Heart left ventricle (tissue), 16 donors: ENCODE measurements around the gene MRC2. TPM values are rescaled to one million over a fixed set of nuclear protein-coding genes. Genes with fewer than 3 reads are reported as not detected.

ENCODE experiments used
- ATAC-seq, 4 donors: fragments of 200-7000 bp; cut with Tn5 transposase; one replicate each; pipeline ENCODE4 v1.9.1; 2020 to 2022; ENCODE audit warnings: moderate library complexity in 4 of 4, mild to moderate bottlenecking in 3 of 4, moderate number of reproducible peaks in 1 of 4
- DNase-seq, 5 donors: peaks; one replicate each; pipeline ENCODE4 v3.0.0-alpha.2; 2020
- H3K27ac ChIP-seq, 12 donors: fragments of 200-600 bp; sonication (generic) in 4 of 12; one replicate each; pipeline versions ENCODE4 v1.5.0 to v1.8.0; 2016 to 2022; ENCODE audit warnings: mild to moderate bottlenecking in 2 of 12
- H3K27me3 ChIP-seq, 9 donors: fragments of 200-600 bp; sonication (generic) in 2 of 9; one replicate each; pipeline versions ENCODE4 v1.5.1 to v1.8.0; 2016 to 2022; ENCODE audit warnings: mild to moderate bottlenecking in 3 of 9
- H3K36me3 ChIP-seq, 9 donors: fragments of 200-600 bp; sonication (generic) in 2 of 9; one replicate each; pipeline versions ENCODE4 v1.5.0 to v1.8.0; 2018 to 2022; ENCODE audit warnings: mild to moderate bottlenecking in 2 of 9
- H3K4me1 ChIP-seq, 12 donors: fragments of 200-600 bp; sonication (generic) in 4 of 12; one replicate each; pipeline versions ENCODE4 v1.5.0 to v1.8.0; 2016 to 2022; ENCODE audit warnings: mild to moderate bottlenecking in 3 of 12
- H3K4me3 ChIP-seq, 12 donors: fragments of 200-600 bp; sonication (generic) in 4 of 12; one replicate each; pipeline versions ENCODE4 v1.5.0 to v1.8.0; 2017 to 2022; ENCODE audit warnings: mild to moderate bottlenecking in 9 of 12, moderate library complexity in 4 of 12
- H3K9me3 ChIP-seq, 12 donors: fragments of 200-600 bp; sonication (generic) in 4 of 12; one replicate each; pipeline versions ENCODE4 v1.5.0 to v1.8.0; 2016 to 2022; ENCODE audit warnings: mild to moderate bottlenecking in 1 of 12
- POLR2A ChIP-seq, 2 donors: fragments of 450-650 bp; IDR thresholded peaks; one replicate each; pipeline ENCODE4 v1.6.1; 2017; ENCODE audit warnings: antibody characterized with exemption in 2 of 2, mild to moderate bottlenecking in 2 of 2, moderate library complexity in 2 of 2
- whole genome bisulfite sequencing, 4 donors: extraction: QIAGEN DNeasy Blood & Tissue Kit in 2 of 4; methylation state at CpG; one replicate each; pipeline versions ENCODE4 v1.1.5 to v1.1.7; 2013 to 2018; 5-methylcytosine and 5-hydroxymethylcytosine counted together
- intact Hi-C, 10 donors: fragments of 100-400 bp; cut with DNase I; formaldehyde crosslinking; loops; one replicate each; pipeline versions ENCODE4 v1.11.1 to v1.14.2; 2022
- polyA plus RNA-seq, 2 donors: library from polyadenylated mRNA; stranded (reverse); fragments of 200-250 nt; gene quantifications; one replicate each; pipeline ENCODE4 v1.2.3, GENCODE V29; 2013
- total RNA-seq, 9 donors: library from RNA; depleted of rRNA in 2 of 9; stranded (reverse); fragments of >200 nt in 2 of 9; fragmentation: NEBNext Ultra II Directional in 3 of 9; extraction: Animal tissue kit (Norgen Biotek cat#: 25700) in 3 of 9; gene quantifications; one replicate each; pipeline versions ENCODE4 v1.1.0 to v1.2.4, GENCODE V29; 2016 to 2023
- TF ChIP-seq, protein P1 (sequence below), 12 donors: fragments of 200-600 bp; sonication (generic) in 4 of 12; IDR thresholded peaks; one replicate each; pipeline versions ENCODE4 v1.5.0 to v1.8.0; 2018 to 2022; ENCODE audit warnings: antibody characterized with exemption in 12 of 12, mild to moderate bottlenecking in 5 of 12
- donor health status: ischemic (EF 13 %, LVEDD 7.1; RV severe dilation, severe dysfunction).
- donor health status: healthy with polysubstance abuse.
- donor health status: DM: no; HTN: yes; CAD: no.
- donor health status: DM: no; HTN: no; CAD: no.
- donor health status: ischemic (EF 25% LVEDD 6.9; RV normal size, moderate dysfunction).
- donor health status: ischemic (EF 25% LVEDD 5.7; RV mildly dilated, moderate dysfunction).
- donor health status: healthy.
- donor health status: DM: yes; HTN: yes; CAD: no.
- donor health status: ischemic (EF 35%, LVEDD 5.7; RV mildly dilated, moderate dysfunction).
- donor health status: nonischemic (EF 11% LVEDD 7.7; RV severe dilation, severe dysfunction).
- donor health status: DM: yes; HTN: yes; CAD: no.
- donor health status: PGD.
- donor health status: ischemic (EF 29% LVEDD 5.4; RV normal size, mild dysfunction).
- donor health status: nonischemic (EF 23%, LVEDD 6.1; RV moderate dilation, normal function).

MRC2 gene
- total and polyA plus RNA-seq, 11 donors: 13.1 to 50.8 (median 21.0) TPM

DNA sequence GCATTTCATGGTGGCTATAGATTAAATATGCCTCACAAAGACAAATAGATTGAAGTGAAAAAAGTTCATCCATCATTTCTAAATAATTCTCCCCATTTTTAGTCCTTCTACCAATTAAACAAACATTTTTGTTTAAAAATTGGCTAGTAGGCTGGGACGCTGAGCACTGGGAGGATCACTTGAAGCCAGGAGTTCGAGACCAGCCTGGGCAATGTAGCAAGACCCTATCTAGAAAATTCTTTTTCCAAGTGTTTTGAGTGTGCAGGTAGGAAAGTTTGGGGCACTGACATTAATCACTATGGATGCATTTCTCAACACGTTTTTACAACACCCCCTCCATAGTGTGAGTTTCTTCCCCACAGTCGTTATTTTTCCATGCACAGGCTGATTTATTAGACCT, 56.7 kb downstream of the MRC2 start:
- TF ChIP-seq, protein P1, sequence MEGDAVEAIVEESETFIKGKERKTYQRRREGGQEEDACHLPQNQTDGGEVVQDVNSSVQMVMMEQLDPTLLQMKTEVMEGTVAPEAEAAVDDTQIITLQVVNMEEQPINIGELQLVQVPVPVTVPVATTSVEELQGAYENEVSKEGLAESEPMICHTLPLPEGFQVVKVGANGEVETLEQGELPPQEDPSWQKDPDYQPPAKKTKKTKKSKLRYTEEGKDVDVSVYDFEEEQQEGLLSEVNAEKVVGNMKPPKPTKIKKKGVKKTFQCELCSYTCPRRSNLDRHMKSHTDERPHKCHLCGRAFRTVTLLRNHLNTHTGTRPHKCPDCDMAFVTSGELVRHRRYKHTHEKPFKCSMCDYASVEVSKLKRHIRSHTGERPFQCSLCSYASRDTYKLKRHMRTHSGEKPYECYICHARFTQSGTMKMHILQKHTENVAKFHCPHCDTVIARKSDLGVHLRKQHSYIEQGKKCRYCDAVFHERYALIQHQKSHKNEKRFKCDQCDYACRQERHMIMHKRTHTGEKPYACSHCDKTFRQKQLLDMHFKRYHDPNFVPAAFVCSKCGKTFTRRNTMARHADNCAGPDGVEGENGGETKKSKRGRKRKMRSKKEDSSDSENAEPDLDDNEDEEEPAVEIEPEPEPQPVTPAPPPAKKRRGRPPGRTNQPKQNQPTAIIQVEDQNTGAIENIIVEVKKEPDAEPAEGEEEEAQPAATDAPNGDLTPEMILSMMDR (IDR thresholded peaks at IDR 0.05): no peak
- TF ChIP-seq POLR2A (IDR thresholded peaks at IDR 0.05): no peak
- H3K9me3 ChIP-seq: no peaks in the 10 kb centered on the region
- no peak overlapping the region for H3K4me3 ChIP-seq
- WGBS, 4 donors: 93 to 95% (median 94%) methylated on average over 4 of the region's 4 CpGs
- DNase-seq (no peak), ATAC-seq (no peak)
- no peaks in the 10 kb centered on the region for H3K27me3 ChIP-seq
- H3K27ac ChIP-seq: no peak overlapping the region
- intact Hi-C loops: no loop called here
- no peaks in the 10 kb centered on the region for H3K4me1 ChIP-seq
- H3K36me3 ChIP-seq: peaks cover 0 to 71% (median 13%) of the 10 kb centered on the region in 9 donors

DNA sequence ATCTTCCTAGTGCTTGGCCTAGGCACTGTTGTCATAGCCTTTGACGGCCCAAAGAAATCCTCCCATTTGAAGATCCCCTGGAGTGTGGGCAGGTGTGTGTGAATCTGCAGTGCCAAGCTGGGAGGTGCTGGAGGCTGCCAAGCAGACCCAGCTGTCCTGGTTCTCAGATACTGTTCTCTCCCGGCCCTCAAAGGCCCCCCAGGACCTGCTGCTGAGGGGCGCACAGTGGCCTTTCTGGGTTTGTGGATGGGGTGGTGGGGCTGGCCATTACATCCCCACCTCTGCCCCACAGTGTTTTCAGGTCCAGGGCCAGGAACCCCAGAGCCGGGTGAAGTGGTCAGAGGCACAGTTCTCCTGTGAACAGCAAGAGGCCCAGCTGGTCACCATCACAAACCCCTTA, 60.5 kb downstream of the MRC2 start:
- 81 to 92% (median 87%) methylated on average over 2 to 4 of the region's 4 CpGs for WGBS, 4 donors
- Histone ChIP-seq H3K36me3 (peaks cover 0 to 72% (median 6%) of the 10 kb centered on the region in 9 donors), H3K27ac (no peak overlapping the region), H3K9me3 (no peaks in the 10 kb centered on the region), H3K4me3 (no peak overlapping the region), H3K27me3 (no peaks in the 10 kb centered on the region), H3K4me1 (peaks cover 0 to 3% (median 0%) of the 10 kb centered on the region in 12 donors)
- no peak for TF ChIP-seq POLR2A (IDR thresholded peaks at IDR 0.05)
- TF ChIP-seq, protein P1 (IDR thresholded peaks at IDR 0.05): no peak
- ATAC-seq (no peak), DNase-seq (no peak)
- intact Hi-C loops: no loop called here

DNA sequence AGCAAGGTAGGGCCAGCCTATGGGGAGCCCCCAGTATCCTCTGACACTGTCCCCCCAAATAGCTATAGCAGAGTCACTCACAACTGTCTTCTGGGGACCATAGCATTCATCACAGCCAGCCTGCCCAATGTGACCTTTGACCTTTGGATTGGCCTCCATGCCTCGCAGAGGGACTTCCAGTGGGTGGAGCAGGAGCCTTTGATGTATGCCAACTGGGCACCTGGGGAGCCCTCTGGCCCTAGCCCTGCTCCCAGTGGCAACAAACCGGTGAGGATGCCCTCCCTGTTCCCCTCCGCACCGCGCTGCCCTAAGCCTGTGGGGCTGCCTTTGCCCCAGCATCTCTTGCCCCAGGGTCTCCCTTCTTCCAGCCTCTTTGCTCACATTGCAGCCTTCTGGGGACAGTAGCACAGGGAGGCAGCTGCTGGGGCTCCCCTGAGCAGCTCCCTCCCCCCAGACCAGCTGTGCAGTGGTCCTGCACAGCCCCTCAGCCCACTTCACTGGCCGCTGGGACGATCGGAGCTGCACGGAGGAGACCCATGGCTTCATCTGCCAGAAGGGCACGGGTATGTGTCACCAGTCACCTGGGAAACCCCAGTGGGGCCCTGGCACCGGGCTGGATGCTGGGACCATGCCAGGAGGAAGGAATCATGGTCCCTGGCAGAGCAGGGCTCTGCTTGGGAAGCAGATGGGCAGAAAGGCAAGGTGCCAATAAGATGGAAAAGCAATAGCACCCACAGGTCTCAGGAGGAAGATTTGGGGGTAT, 61.1 kb downstream of the MRC2 start:
- H3K4me1 ChIP-seq: peaks cover 0 to 5% (median 1%) of the 10 kb centered on the region in 12 donors
- no peak overlapping the region for H3K27ac ChIP-seq
- no peak for TF ChIP-seq POLR2A (IDR thresholded peaks at IDR 0.05)
- TF ChIP-seq, protein P1 (IDR thresholded peaks at IDR 0.05): no peak
- H3K4me3 ChIP-seq: no peak overlapping the region
- no peaks in the 10 kb centered on the region for H3K9me3 ChIP-seq
- no peaks in the 10 kb centered on the region for H3K27me3 ChIP-seq
- ATAC-seq (peak in 1 of 4 donors; percentile 17), DNase-seq (peak in 1 of 5 donors; percentile 59)
- H3K36me3 ChIP-seq: peaks cover 0 to 72% (median 6%) of the 10 kb centered on the region in 9 donors
- 55 to 85% (median 74%) methylated on average over 7 to 11 of the region's 11 CpGs for WGBS, 4 donors
- intact Hi-C loops: no loop called here

DNA sequence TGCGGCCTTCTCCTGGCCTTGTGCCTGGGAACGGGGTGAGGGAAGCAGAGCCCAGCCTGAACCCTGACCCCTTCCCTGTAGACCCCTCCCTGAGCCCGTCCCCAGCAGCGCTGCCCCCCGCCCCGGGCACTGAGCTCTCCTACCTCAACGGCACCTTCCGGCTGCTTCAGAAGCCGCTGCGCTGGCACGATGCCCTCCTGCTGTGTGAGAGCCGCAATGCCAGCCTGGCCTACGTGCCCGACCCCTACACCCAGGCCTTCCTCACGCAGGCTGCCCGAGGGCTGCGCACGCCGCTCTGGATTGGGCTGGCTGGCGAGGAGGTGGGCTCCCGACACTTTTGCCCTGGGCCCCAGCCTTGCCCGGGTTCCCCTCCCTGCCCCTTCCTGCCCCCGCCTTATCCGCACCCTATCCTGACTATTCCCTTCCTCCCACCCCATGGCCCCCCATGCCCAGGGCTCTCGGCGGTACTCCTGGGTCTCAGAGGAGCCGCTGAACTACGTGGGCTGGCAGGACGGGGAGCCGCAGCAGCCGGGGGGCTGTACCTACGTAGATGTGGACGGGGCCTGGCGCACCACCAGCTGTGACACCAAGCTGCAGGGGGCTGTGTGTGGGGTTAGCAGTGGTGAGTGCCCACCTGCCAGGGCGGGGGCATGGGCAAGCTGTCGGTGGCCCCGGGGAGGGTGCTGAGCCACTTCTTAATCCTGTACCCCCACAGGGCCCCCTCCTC, 62.1 kb downstream of the MRC2 start:
- DNase-seq: peak in 1 of 5 donors; percentile 60
- H3K4me1 ChIP-seq: peaks cover 0 to 13% (median 9%) of the 10 kb centered on the region in 12 donors
- TF ChIP-seq POLR2A (IDR thresholded peaks at IDR 0.05): no peak
- TF ChIP-seq, protein P1 (IDR thresholded peaks at IDR 0.05): no peak

More for the DNA sequence above, 62.1 kb downstream of the MRC2 start:
- no peak overlapping the region for H3K4me3 ChIP-seq
- intact Hi-C loops: no loop called here
- H3K27ac ChIP-seq: no peak overlapping the region
- no peak for ATAC-seq
- no peaks in the 10 kb centered on the region for H3K27me3 ChIP-seq
- peaks cover 0 to 65% (median 2%) of the 10 kb centered on the region in 9 donors for H3K36me3 ChIP-seq
- no peaks in the 10 kb centered on the region for H3K9me3 ChIP-seq
- 91 to 96% (median 93%) methylated on average over 37 of the region's 37 CpGs for WGBS, 4 donors
